Smooth muscle cell (in vitro differentiated cells): ENCODE results near the gene LTB4R2. TPM values are rescaled to one million over a fixed set of nuclear protein-coding genes. Genes with fewer than 3 reads are reported as not detected.
"Not testable (repeated sequence)": the region's sequence is repeated elsewhere in the genome, so short reads cannot be mapped to it uniquely, and the experiment has no call there.

ENCODE experiments used
- DNase-seq: peaks from one replicate; lab custom pipeline; 2025; ENCODE audit not compliant: unreplicated experiment; lab: John Stamatoyannopoulos, UW
- H2AFZ ChIP-seq: fragments of 200-600 bp; sonication (generic); 2 replicates; pipeline ENCODE4 v1.6.0; 2016; ENCODE audit warnings: antibody characterized with exemption, low read depth, mild to moderate bottlenecking
- H3F3A ChIP-seq: fragments of 200-600 bp; sonication (generic); 2 replicates; pipeline ENCODE4 v1.6.0; 2017; ENCODE audit warnings: antibody characterized with exemption, low read depth
- H3K27ac ChIP-seq: fragments of 200-600 bp; sonication (generic); 2 replicates; pipeline ENCODE4 v1.5.1; 2016; ENCODE audit warnings: low read depth, mild to moderate bottlenecking
- H3K27me3 ChIP-seq: fragments of 200-600 bp; sonication (generic); 2 replicates; pipeline ENCODE4 v1.6.1; 2016; ENCODE audit warnings: low read depth, mild to moderate bottlenecking
- H3K36me3 ChIP-seq: fragments of 200-600 bp; sonication (generic); 2 replicates; pipeline ENCODE4 v1.5.1; 2016; ENCODE audit warnings: low read depth
- H3K4me1 ChIP-seq: fragments of 200-600 bp; sonication (generic); 2 replicates; pipeline ENCODE4 v1.5.1; 2016; ENCODE audit warnings: low read depth
- H3K4me2 ChIP-seq: fragments of 200-600 bp; sonication (generic); 2 replicates; pipeline ENCODE4 v1.6.0; 2016; ENCODE audit warnings: mild to moderate bottlenecking
- H3K4me3 ChIP-seq: fragments of 200-600 bp; sonication (generic); 2 replicates; pipeline ENCODE4 v1.5.1; 2016; ENCODE audit warnings: mild to moderate bottlenecking
- H3K79me2 ChIP-seq: fragments of 200-600 bp; sonication (generic); 2 replicates; pipeline ENCODE4 v1.6.0; 2016; ENCODE audit warnings: low read depth, mild to moderate bottlenecking
- H3K9ac ChIP-seq: fragments of 200-600 bp; sonication (generic); 2 replicates; pipeline ENCODE4 v1.6.0; 2016; ENCODE audit warnings: low read depth
- H3K9me3 ChIP-seq: fragments of 200-600 bp; sonication (generic); replicated peaks from 2 replicates; pipeline ENCODE4 v1.5.1; 2016; ENCODE audit warnings: low read depth
- H4K20me1 ChIP-seq: fragments of 200-600 bp; sonication (generic); 2 replicates; pipeline ENCODE4 v1.6.0; 2016; ENCODE audit warnings: low read depth
- CTCF ChIP-seq: fragments of 200-600 bp; sonication (generic); IDR thresholded peaks from 2 replicates; pipeline ENCODE4 v1.5.1; 2017; ENCODE audit warnings: borderline replicate concordance, mild to moderate bottlenecking, antibody characterized with exemption; ENCODE audit not compliant: insufficient read depth, poor library complexity, severe bottlenecking
- WGBS: methylation state at CpG from one replicate; pipeline ENCODE4 v1.1.7; 2016; ENCODE audit warnings: low lambda C conversion rate; 5-methylcytosine and 5-hydroxymethylcytosine counted together
- polyA plus RNA-seq: library from polyadenylated mRNA; unstranded; fragments of >200 nt; fragmentation: Nextera tagmentation; extraction: Ambion mirVana; gene quantifications from 2 replicates; pipeline ENCODE4 v1.2.1, GENCODE V29; 2016
- total RNA-seq: library from RNA; depleted of rRNA; stranded (reverse); fragments of >200 nt; gene quantifications from 2 replicates; pipeline ENCODE4 v1.2.3, GENCODE V29; 2014

Gene LTB4R2
- total and polyA plus RNA-seq, 2 experiments from 2014 or later: 0.70 to 2.8 TPM

GRCh38 chr14:24325041-24325530 lies 15.1 kb downstream of the LTB4R2 start:
- Histone ChIP-seq H3K27me3 (no peaks in the 10 kb centered on the region), H4K20me1 (no peaks in the 10 kb centered on the region), H3K4me1 (no peaks in the 10 kb centered on the region), H3K36me3 (no peaks in the 10 kb centered on the region), H2AFZ (no peak overlapping the region), H3K4me2 (no peak overlapping the region), H3K27ac (no peak overlapping the region), H3K9me3 (no peaks in the 10 kb centered on the region), H3F3A (no peaks in the 10 kb centered on the region), H3K4me3 (no peak overlapping the region), H3K79me2 (no peaks in the 10 kb centered on the region), H3K9ac (no peak overlapping the region)
- WGBS: 87% methylated on average over 5 of the region's 5 CpGs
- TF ChIP-seq CTCF: no peak
- no peak for DNase-seq

- no peak overlapping the region for H3K4me3 ChIP-seq
- no peaks in the 10 kb centered on the region for H3F3A ChIP-seq
- TF ChIP-seq CTCF: no peak
- no peaks in the 10 kb centered on the region for H4K20me1 ChIP-seq
- no peak for DNase-seq
- no peaks in the 10 kb centered on the region for H3K36me3 ChIP-seq
- no peak overlapping the region for H3K9ac ChIP-seq
- H2AFZ ChIP-seq: no peak overlapping the region
- H3K4me2 ChIP-seq: no peak overlapping the region
- H3K27ac ChIP-seq: no peak overlapping the region
- H3K9me3 ChIP-seq: no peaks in the 10 kb centered on the region
- WGBS: 84% methylated on average over 9 of the region's 9 CpGs
- H3K79me2 ChIP-seq: no peaks in the 10 kb centered on the region
- H3K4me1 ChIP-seq: no peaks in the 10 kb centered on the region
- no peaks in the 10 kb centered on the region for H3K27me3 ChIP-seq
Observed at GRCh38 chr14:24325963-24326362, 16.0 kb downstream of the LTB4R2 start.

GRCh38 chr14:24327303-24327702 lies 17.4 kb downstream of the LTB4R2 start:
- Histone ChIP-seq H3K79me2 (no peaks in the 10 kb centered on the region), H3K4me1 (no peaks in the 10 kb centered on the region), H4K20me1 (no peaks in the 10 kb centered on the region), H3K36me3 (no peaks in the 10 kb centered on the region), H3K27me3 (peaks cover 1% of the 10 kb centered on the region), H3K9me3 (no peaks in the 10 kb centered on the region), H3K9ac (no peak overlapping the region), H3K27ac (no peak overlapping the region), H3K4me2 (no peak overlapping the region), H3F3A (no peaks in the 10 kb centered on the region), H3K4me3 (no peak overlapping the region), H2AFZ (no peak overlapping the region)
- WGBS: 96% methylated on average over 2 of the region's 2 CpGs
- DNase-seq: no peak
- TF ChIP-seq CTCF: no peak

- not testable (repeated sequence) for H3K9ac ChIP-seq, H3F3A ChIP-seq, DNase-seq, H3K4me3 ChIP-seq, H3K4me1 ChIP-seq, H4K20me1 ChIP-seq, H3K36me3 ChIP-seq, H3K79me2 ChIP-seq, H3K4me2 ChIP-seq, H3K27ac ChIP-seq, H3K27me3 ChIP-seq, H2AFZ ChIP-seq, H3K9me3 ChIP-seq
- peak; percentile 59 for TF ChIP-seq CTCF
- WGBS: 5% methylated on average over 8 of the region's 9 CpGs
Observed at GRCh38 chr14:24327914-24328313, 18.0 kb downstream of the LTB4R2 start.
